ENCODE data around the gene EDN2.

DNA sequence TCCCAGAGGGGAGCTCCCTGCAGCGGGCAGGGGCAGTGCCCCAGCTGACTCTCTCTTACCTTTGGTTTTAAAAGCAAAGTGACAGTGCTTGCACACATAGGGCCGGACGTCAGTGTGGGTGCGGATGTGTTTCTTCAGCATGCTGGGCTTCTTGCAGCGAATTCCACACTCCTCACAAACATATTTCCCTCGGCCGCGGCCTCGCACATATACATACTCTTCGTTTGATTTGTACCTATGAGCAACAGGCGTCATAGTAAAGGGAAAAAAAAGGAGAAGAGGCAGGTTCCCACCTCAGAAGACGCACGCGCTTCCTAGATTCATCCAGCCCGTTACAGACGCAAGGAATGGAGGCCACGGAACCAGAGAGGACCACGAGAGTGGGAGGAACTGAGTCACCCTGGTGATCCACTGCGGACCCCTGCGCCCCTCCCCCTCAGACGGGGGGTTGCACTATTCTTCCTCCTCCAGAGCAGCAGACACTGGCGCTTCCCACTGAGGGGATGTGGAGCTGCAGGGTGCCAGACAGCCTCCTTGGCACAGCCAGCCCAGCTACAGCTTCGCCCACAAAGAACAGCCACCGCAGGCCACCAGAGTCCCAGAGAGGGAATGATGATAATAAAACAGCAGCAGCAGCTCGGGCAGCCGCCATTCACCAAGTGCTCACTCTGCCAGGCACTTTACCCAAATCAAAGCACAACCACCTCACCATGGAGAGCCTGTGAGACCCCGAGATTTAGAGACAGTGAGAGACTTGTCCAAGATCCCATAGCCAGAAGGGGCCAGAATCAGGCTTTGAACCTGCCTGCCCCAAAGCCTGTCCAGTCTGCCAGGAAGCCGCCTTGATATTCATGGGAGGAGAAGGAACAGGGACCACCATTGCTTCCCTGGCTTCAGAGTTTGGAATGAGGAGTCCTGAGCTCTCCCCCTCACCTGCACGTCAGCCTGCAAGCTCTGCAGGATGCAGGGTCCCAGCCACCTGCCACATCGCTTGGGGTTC lies 40.5 kb upstream of the EDN2 start:
- TF ChIP-seq CTCF (IDR thresholded peaks at IDR 0.05) = no peak
- no peak for TF ChIP-seq POLR2A (IDR thresholded peaks at IDR 0.05)
- TF ChIP-seq POLR2AphosphoS5 (IDR thresholded peaks at IDR 0.05) = no peak

All from breast epithelium (tissue), 3 donors.